Measurements from ENCODE around the gene IL18BP. TPM values are rescaled to one million over a fixed set of nuclear protein-coding genes. Genes with fewer than 3 reads are reported as not detected.

Gene IL18BP
- polyA plus RNA-seq, 1 donor (not counting 4 experiments of a cell fraction or from before 2014, with no cell fraction given), result 2.9 TPM

GRCh38 chr11:71997594-71997993 lies 1.1 kb upstream of the IL18BP start:
- no peak overlapping the region for H3K9ac ChIP-seq (ENCODE audit: control insufficient read depth, extremely low read depth, insufficient read depth, low read length)
- DNase-seq (ENCODE audit: low read depth, low spot score) (no peak), FAIRE-seq (no peak)
- dilution Hi-C loops (cut with MboI; ENCODE audit: extremely low pct_ligation_motif_present, low sequenced_read_pairs), result no loop called here
- no peak overlapping the region for H3K4me3 ChIP-seq (ENCODE audit: control insufficient read depth in 2 of 3, extremely low read depth in 1 of 3, insufficient read depth in 2 of 3, low read depth in 1 of 3, low read length in 3 of 3)
- H4K20me1 ChIP-seq (ENCODE audit: control insufficient read depth, extremely low read depth, insufficient read depth, low read length), result no peaks in the 10 kb centered on the region
- H3K36me3 ChIP-seq (ENCODE audit: control insufficient read depth in 2 of 2, extremely low read depth in 1 of 2, insufficient read depth in 2 of 2, low read length in 2 of 2), result peaks cover 8 to 10% of the 10 kb centered on the region in 2 experiments
- TF ChIP-seq EZH2 (IDR thresholded peaks at IDR 0.05; ENCODE audit: low read length), result no peak
- no peak for TF ChIP-seq CTCF (optimal IDR thresholded peaks at IDR 0.05 in 1 of 3, IDR thresholded peaks at IDR 0.05 in 1 of 3, conservative IDR thresholded peaks at IDR 0.05 in 1 of 3; ENCODE audit: extremely low read depth in 1 of 3, insufficient read depth in 2 of 3, low read length in 3 of 3)
- no peak overlapping the region for H2AFZ ChIP-seq (ENCODE audit: control insufficient read depth, low read length)
- no peak overlapping the region for H3K27ac ChIP-seq (ENCODE audit: control insufficient read depth, insufficient read depth, low read length)
- no peaks in the 10 kb centered on the region for H3K27me3 ChIP-seq (ENCODE audit: control insufficient read depth, extremely low read depth, insufficient read depth, low read length)
- H3K9me3 ChIP-seq (ENCODE audit: control insufficient read depth, low read depth, low read length), result no peaks in the 10 kb centered on the region
- H3K79me2 ChIP-seq (ENCODE audit: control insufficient read depth, insufficient read depth, low read length), result no peaks in the 10 kb centered on the region
- no peak overlapping the region for H3K4me2 ChIP-seq (ENCODE audit: control insufficient read depth, extremely low read depth, insufficient read depth, low read depth, low read length)
- H3K9me1 ChIP-seq (ENCODE audit: control insufficient read depth, extremely low read depth, insufficient read depth, low read length), result no peaks in the 10 kb centered on the region
- H3K4me1 ChIP-seq (ENCODE audit: control insufficient read depth, extremely low read depth, insufficient read depth, low read length), result no peaks in the 10 kb centered on the region

DNA sequence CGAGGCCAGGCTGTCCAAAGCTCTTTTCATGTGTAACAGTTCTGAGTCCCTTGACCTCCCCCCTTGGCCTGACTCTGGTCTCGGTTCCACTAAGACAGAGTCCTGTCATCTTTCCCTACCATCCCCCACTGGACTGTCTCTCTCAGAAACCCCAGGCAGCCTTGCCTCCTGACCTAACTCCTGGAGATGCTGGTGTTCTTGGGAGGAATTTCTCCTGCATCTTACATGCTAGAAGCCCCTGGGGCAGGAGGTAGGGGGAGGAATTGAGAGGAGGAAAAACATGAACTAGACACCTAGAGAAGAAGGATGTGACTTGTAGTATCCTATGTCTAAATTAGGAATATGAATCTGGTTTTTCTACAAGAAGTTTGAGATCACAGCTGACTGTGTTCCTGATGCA lies 648 bp upstream of the IL18BP start:
- FAIRE-seq (no peak), DNase-seq (ENCODE audit: low read depth, low spot score) (no peak)
- Histone ChIP-seq H3K27me3 (ENCODE audit: control insufficient read depth, extremely low read depth, insufficient read depth, low read length) (no peaks in the 10 kb centered on the region), H2AFZ (ENCODE audit: control insufficient read depth, low read length) (no peak overlapping the region), H3K79me2 (ENCODE audit: control insufficient read depth, insufficient read depth, low read length) (no peaks in the 10 kb centered on the region), H3K36me3 (ENCODE audit: control insufficient read depth in 2 of 2, extremely low read depth in 1 of 2, insufficient read depth in 2 of 2, low read length in 2 of 2) (peaks cover 8 to 13% of the 10 kb centered on the region in 2 experiments), H3K27ac (ENCODE audit: control insufficient read depth, insufficient read depth, low read length) (no peak overlapping the region), H3K4me2 (ENCODE audit: control insufficient read depth, extremely low read depth, insufficient read depth, low read depth, low read length) (no peak overlapping the region), H3K4me3 (ENCODE audit: control insufficient read depth in 2 of 3, extremely low read depth in 1 of 3, insufficient read depth in 2 of 3, low read depth in 1 of 3, low read length in 3 of 3) (no peak overlapping the region), H3K9me3 (ENCODE audit: control insufficient read depth, low read depth, low read length) (no peaks in the 10 kb centered on the region), H3K9me1 (ENCODE audit: control insufficient read depth, extremely low read depth, insufficient read depth, low read length) (no peaks in the 10 kb centered on the region), H4K20me1 (ENCODE audit: control insufficient read depth, extremely low read depth, insufficient read depth, low read length) (no peaks in the 10 kb centered on the region), H3K9ac (ENCODE audit: control insufficient read depth, extremely low read depth, insufficient read depth, low read length) (no peak overlapping the region), H3K4me1 (ENCODE audit: control insufficient read depth, extremely low read depth, insufficient read depth, low read length) (no peaks in the 10 kb centered on the region)
- dilution Hi-C loops (cut with MboI; ENCODE audit: extremely low pct_ligation_motif_present, low sequenced_read_pairs), result no loop called here
- TF ChIP-seq EZH2 (IDR thresholded peaks at IDR 0.05; ENCODE audit: low read length) (no peak), CTCF (optimal IDR thresholded peaks at IDR 0.05 in 1 of 3, IDR thresholded peaks at IDR 0.05 in 1 of 3, conservative IDR thresholded peaks at IDR 0.05 in 1 of 3; ENCODE audit: extremely low read depth in 1 of 3, insufficient read depth in 2 of 3, low read length in 3 of 3) (no peak)

Measured in keratinocyte (primary cell).